IgD-negative memory B cell (primary cell): ENCODE results near the gene ZNF354C. TPM values are rescaled to one million over a fixed set of nuclear protein-coding genes. Genes with fewer than 3 reads are reported as not detected.

Source experiments
- H3K27ac Mint-ChIP-seq, 3 donors: one replicate each; pipeline ENCODE4 v1.8.0; 2020 to 2022; ENCODE audit warnings: mild to moderate bottlenecking in 3 of 3, mixed read lengths in 3 of 3, moderate library complexity in 1 of 3
- H3K27me3 Mint-ChIP-seq: one replicate; pipeline ENCODE4 v1.8.0; 2021; ENCODE audit warnings: mixed read lengths
- H3K36me3 Mint-ChIP-seq: one replicate; pipeline ENCODE4 v1.8.0; 2020; ENCODE audit warnings: mild to moderate bottlenecking, mixed read lengths
- H3K4me1 Mint-ChIP-seq, 3 donors: one replicate each; pipeline ENCODE4 v1.8.0; 2020 to 2022; ENCODE audit warnings: mixed read lengths in 3 of 3, mild to moderate bottlenecking in 1 of 3
- H3K4me3 Mint-ChIP-seq, 4 donors: one replicate each; pipeline ENCODE4 v1.8.0; 2020 to 2022; ENCODE audit warnings: mild to moderate bottlenecking in 4 of 4, mixed read lengths in 4 of 4, moderate library complexity in 3 of 4
- H3K9me3 Mint-ChIP-seq, 3 donors: one replicate each; pipeline ENCODE4 v1.8.0; 2020 to 2021; ENCODE audit warnings: mixed read lengths in 3 of 3, mild to moderate bottlenecking in 1 of 3
- polyA plus RNA-seq: library from polyadenylated mRNA; unstranded; fragments of 300-500 nt; fragmentation: Illumina TruSeq; gene quantifications from one replicate; pipeline ENCODE4 v1.2.3, GENCODE V29; 2021

The ZNF354C gene
- polyA plus RNA-seq, 1 donor from 2014 or later, result 0.41 TPM

DNA sequence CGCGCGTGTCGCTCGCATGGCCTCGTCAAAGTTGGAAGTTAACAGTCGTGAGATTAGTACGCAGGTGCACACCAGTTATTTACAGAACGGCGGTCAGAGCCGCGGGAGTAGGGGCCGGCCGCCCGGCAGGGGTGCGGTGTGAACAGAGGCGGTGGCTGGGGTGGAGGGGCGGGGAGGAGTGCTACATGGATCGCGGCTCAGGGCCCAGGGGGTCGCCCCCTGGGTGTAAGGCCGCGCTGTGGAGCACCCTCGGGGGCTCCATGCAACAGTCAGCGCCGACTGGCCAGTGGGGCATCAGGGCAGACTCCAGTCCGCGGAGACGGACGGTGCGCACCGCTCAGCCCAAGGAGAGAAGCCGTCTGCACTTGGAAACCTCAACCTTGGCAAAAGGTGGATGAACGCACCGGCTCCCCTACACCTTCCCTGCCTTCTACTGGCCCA is 60.3 kb downstream of the ZNF354C start:
- peaks cover 2% of the 10 kb centered on the region for H3K36me3 Mint-ChIP-seq
- H3K4me3 Mint-ChIP-seq, result no peak overlapping the region
- H3K9me3 Mint-ChIP-seq, result peaks cover under 1 to 8% (median 4%) of the 10 kb centered on the region in 3 donors
- no peaks in the 10 kb centered on the region for H3K4me1 Mint-ChIP-seq
- H3K27me3 Mint-ChIP-seq, result peaks cover 2% of the 10 kb centered on the region
- H3K27ac Mint-ChIP-seq, result peak overlapping the region in 1 of 3 donors; percentile 40

DNA sequence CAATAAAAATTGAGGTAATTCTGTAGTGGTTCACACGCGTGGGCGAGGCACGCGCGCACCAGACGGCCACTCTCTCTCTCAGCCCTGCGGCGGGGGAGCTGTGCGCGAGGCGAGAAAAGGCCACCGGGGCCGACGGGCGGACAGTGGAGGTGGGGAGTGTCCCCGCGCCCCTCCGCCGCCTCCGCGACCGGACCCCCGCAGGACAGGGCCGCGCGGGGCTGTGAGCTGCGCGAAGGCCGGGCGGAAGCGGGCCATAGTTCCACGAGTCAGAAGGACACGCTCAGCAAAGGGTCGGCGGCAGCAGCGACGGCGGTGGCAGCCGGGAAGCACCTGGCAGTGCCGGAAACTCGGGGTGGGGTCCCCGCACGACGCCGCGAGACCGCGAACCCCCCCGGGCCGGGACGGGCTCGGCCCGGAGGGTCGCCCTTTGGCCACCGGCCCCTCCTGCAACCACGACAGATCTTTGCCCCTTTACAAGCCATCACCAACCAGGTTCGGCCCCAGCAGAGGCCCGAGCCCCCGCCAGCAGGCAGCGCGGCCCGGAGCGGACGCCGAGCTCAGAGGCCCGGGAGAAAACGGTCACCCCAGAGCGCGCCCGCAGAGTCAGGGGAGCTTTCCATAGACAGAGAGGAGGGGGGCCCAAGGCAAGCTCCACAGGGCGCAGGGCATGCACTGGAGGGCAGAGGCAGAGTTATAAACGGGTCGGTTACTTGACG is 60.9 kb downstream of the ZNF354C start:
- Mint-ChIP-seq H3K27ac (no peak overlapping the region), H3K27me3 (peaks cover 2% of the 10 kb centered on the region), H3K4me1 (no peaks in the 10 kb centered on the region), H3K36me3 (peaks cover 2% of the 10 kb centered on the region), H3K4me3 (no peak overlapping the region), H3K9me3 (peaks cover 0 to 7% (median 4%) of the 10 kb centered on the region in 3 donors)

- Mint-ChIP-seq H3K36me3 (peaks cover 1% of the 10 kb centered on the region), H3K4me3 (no peak overlapping the region), H3K27me3 (peaks cover 2% of the 10 kb centered on the region), H3K4me1 (no peaks in the 10 kb centered on the region), H3K27ac (no peak overlapping the region), H3K9me3 (peaks cover 0 to 5% (median 4%) of the 10 kb centered on the region in 3 donors)
Measured at GRCh38 chr5:179121667-179122111, 61.5 kb downstream of the ZNF354C start.

- Mint-ChIP-seq H3K27ac (no peak overlapping the region), H3K4me1 (no peaks in the 10 kb centered on the region), H3K9me3 (peaks cover 0 to 5% (median 2%) of the 10 kb centered on the region in 3 donors), H3K27me3 (peaks cover 2% of the 10 kb centered on the region), H3K4me3 (no peak overlapping the region), H3K36me3 (no peaks in the 10 kb centered on the region)
Measured at GRCh38 chr5:179122411-179123108, 62.4 kb downstream of the ZNF354C start.

- Mint-ChIP-seq H3K36me3 (no peaks in the 10 kb centered on the region), H3K27me3 (peaks cover 2% of the 10 kb centered on the region), H3K4me1 (no peaks in the 10 kb centered on the region), H3K9me3 (peaks cover 0 to 5% (median 2%) of the 10 kb centered on the region in 3 donors), H3K27ac (no peak overlapping the region), H3K4me3 (no peak overlapping the region)
Measured at GRCh38 chr5:179123109-179123426, 62.9 kb downstream of the ZNF354C start.

DNA sequence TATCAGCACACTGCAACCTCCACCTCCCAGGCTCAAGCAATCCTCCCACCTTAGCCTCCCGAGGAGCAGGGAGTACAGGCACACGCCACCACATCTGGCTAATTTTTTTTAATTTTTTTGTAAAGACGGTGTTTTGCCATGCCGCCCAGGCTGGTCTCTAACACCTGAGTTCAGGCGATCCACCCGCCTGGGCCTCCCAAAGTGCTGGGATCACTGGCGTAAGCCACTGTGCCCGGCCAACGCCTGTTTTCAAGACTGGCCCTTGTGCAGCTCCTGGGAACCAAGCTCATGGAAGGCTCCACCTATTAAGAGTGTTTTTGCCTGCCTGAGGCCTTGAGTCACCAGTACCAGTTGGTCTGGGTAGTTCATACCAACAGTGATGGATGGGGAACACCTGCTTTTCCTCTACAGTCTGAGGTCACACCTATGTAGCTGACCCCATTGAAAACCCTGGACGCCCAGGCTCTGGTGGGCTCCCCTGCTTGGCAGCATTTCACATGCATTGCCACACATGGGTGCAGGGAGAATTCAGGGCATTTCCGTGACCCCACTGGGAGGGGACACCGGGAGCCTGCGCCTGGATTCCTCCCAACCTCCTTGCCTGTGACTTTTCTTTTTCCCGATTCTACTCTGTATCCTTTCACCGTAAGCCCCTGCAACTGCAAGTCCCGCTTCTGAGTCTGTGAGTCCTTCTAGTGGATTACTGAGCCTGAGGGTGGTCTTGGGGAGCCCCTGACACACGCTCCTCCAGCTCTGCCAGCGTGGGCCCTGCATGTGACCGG is 63.5 kb downstream of the ZNF354C start:
- Mint-ChIP-seq H3K4me1 (no peaks in the 10 kb centered on the region), H3K27ac (no peak overlapping the region), H3K9me3 (peaks cover 0 to 5% (median 2%) of the 10 kb centered on the region in 3 donors), H3K36me3 (no peaks in the 10 kb centered on the region), H3K4me3 (no peak overlapping the region), H3K27me3 (peaks cover 2% of the 10 kb centered on the region)

- peaks cover 0 to 5% (median 2%) of the 10 kb centered on the region in 3 donors for H3K9me3 Mint-ChIP-seq
- peaks cover 2% of the 10 kb centered on the region for H3K27me3 Mint-ChIP-seq
- H3K27ac Mint-ChIP-seq, result no peak overlapping the region
- no peaks in the 10 kb centered on the region for H3K4me1 Mint-ChIP-seq
- no peak overlapping the region for H3K4me3 Mint-ChIP-seq
- no peaks in the 10 kb centered on the region for H3K36me3 Mint-ChIP-seq
Measured at GRCh38 chr5:179124273-179124852, 64.2 kb downstream of the ZNF354C start.

DNA sequence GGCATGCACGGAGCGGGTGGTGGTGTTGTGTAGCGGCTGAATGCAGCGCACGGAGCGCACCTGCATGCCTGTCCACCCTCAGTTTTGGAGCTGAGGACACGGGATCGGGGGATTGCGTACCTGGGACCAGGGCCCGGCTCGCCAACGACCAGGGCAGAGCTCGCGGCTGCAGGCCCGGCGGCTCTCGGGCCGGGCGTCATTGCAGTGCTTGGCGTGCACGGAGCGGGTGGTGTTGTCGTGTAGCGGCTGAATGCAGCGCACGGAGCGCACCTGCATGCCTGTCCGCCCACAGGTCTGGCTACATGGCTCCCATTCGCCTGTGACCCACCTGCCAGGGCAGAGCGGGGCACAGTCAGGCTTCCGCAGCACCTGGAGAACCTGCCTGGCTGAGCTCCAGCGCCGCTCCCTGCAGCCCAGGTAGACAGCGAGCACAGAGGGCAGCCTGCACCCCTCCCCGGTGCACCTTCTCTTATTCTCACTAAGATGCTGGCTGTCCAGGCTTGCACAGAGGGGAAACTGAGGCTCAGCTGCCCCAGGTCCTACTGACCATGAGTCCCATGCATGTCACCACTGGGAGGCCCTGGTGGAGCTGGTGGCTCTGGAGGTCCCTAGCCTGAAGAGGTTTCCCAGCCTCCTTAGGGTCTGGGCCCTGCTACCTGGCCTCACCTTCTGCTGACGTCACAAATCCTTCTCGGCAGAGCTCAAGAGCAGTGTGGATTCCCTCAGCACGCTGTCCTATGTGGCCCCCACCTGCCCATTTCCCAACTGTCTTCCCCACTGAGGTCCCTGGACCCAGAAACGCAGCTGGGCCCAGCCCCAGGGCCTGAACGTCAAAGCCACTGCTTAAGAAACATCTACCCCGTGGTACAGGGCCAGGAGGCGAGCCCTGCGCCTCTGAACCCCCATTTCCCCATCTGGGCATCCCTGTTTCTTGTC is 64.9 kb downstream of the ZNF354C start:
- H3K9me3 Mint-ChIP-seq, result peaks cover 0 to 2% (median 2%) of the 10 kb centered on the region in 3 donors
- H3K4me1 Mint-ChIP-seq, result no peaks in the 10 kb centered on the region
- H3K4me3 Mint-ChIP-seq, result no peak overlapping the region
- no peaks in the 10 kb centered on the region for H3K36me3 Mint-ChIP-seq
- no peak overlapping the region for H3K27ac Mint-ChIP-seq
- peaks cover 2% of the 10 kb centered on the region for H3K27me3 Mint-ChIP-seq

GRCh38 chr5:179125789-179126505 is 65.8 kb downstream of the ZNF354C start:
- H3K4me3 Mint-ChIP-seq, result no peak overlapping the region
- H3K36me3 Mint-ChIP-seq, result no peaks in the 10 kb centered on the region

DNA sequence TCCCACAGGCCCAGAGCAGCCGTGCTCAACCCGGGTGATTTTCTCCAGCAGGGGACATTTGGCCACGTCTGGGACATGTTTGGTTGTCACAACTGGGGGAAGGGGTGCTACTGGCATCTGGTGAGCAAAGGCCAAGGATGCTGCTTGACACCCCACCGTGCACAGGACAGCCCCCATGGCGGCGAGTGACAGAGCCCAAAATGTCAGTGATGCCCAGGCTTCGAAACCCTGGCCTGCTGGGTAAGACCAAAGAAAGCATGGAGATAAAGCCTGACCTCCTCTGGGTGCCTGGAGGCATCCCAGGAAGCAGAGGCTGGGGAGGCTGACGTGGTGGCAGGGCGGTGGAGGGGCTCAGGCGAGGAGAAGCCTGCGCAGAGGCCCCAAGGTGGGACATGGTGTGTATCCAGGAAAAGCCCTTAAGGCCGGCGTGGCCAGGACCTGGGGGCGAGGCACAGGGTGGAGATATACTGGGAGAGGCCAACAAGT is 66.4 kb downstream of the ZNF354C start:
- Mint-ChIP-seq H3K4me1 (no peaks in the 10 kb centered on the region), H3K9me3 (no peaks in the 10 kb centered on the region), H3K4me3 (peak overlapping the region in 1 of 4 donors; percentile 9), H3K27ac (no peak overlapping the region), H3K36me3 (no peaks in the 10 kb centered on the region), H3K27me3 (peaks cover 2% of the 10 kb centered on the region)

More at GRCh38 chr5:179125789-179126505, 65.8 kb downstream of the ZNF354C start:
- peaks cover 2% of the 10 kb centered on the region for H3K27me3 Mint-ChIP-seq
- no peaks in the 10 kb centered on the region for H3K9me3 Mint-ChIP-seq
- H3K4me1 Mint-ChIP-seq, result no peaks in the 10 kb centered on the region
- H3K27ac Mint-ChIP-seq, result no peak overlapping the region

GRCh38 chr5:179127136-179128040 is 67.2 kb downstream of the ZNF354C start:
- Mint-ChIP-seq H3K36me3 (no peaks in the 10 kb centered on the region), H3K4me3 (peak overlapping the region in 1 of 4 donors; percentile 43), H3K27me3 (peaks cover 2% of the 10 kb centered on the region), H3K4me1 (no peaks in the 10 kb centered on the region), H3K9me3 (no peaks in the 10 kb centered on the region), H3K27ac (no peak overlapping the region)

- H3K27ac Mint-ChIP-seq, result no peak overlapping the region
Measured at GRCh38 chr5:179128041-179128365, 67.8 kb downstream of the ZNF354C start.

DNA sequence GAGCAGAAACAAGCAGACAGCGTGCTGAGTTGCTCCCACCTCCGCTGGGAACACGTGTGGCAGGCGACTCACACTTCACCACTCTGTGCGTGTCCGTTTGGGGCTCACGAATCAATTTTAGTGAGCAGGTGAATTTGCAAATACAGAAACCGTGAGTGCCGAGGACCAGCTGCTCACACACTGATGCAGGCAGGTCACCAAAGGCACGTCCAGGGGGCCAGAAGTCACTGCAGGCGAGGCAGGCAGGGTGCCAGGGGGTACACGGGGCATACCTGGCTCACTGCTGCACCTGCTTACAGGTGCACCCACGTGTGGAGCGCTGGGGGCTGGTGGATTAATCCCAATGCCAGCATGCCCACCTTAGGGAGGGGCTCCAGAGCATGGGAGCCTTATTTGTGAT is 68.8 kb downstream of the ZNF354C start:
- no peak overlapping the region for H3K4me3 Mint-ChIP-seq
- H3K36me3 Mint-ChIP-seq, result no peaks in the 10 kb centered on the region
- H3K9me3 Mint-ChIP-seq, result no peaks in the 10 kb centered on the region
- H3K27ac Mint-ChIP-seq, result no peak overlapping the region
- H3K27me3 Mint-ChIP-seq, result peaks cover 2% of the 10 kb centered on the region
- no peaks in the 10 kb centered on the region for H3K4me1 Mint-ChIP-seq

More at GRCh38 chr5:179128041-179128365, 67.8 kb downstream of the ZNF354C start:
- no peaks in the 10 kb centered on the region for H3K9me3 Mint-ChIP-seq
- no peaks in the 10 kb centered on the region for H3K4me1 Mint-ChIP-seq
- no peak overlapping the region for H3K4me3 Mint-ChIP-seq
- H3K36me3 Mint-ChIP-seq, result no peaks in the 10 kb centered on the region
- H3K27me3 Mint-ChIP-seq, result peaks cover 2% of the 10 kb centered on the region
